T-helper 2 cell treated with Interferon-gamma antibody and Interleukin-4, amounts not matched to agents 100 ng/mL and 5 ng/mL, for 36 hours (primary cell): ENCODE results near the gene THEM5. TPM values are rescaled to one million over a fixed set of nuclear protein-coding genes. Genes with fewer than 3 reads are reported as not detected.
"Not testable (repeated sequence)": the region's sequence is repeated elsewhere in the genome, so short reads cannot be mapped to it uniquely, and the experiment has no call there.

ENCODE experiments used
- intact Hi-C: fragments of 100-400 bp; cut with micrococcal nuclease; formaldehyde crosslinking; loops from one replicate; pipeline ENCODE4 v1.15.1; 2023
- total RNA-seq: library from RNA; stranded (reverse); gene quantifications from 2 replicates; pipeline ENCODE4 v1.2.3, GENCODE V29; 2022

THEM5 gene
- total RNA-seq, 1 donor from 2014 or later, result not detected

GRCh38 chr1:151867765-151868411 lies 14.4 kb upstream of the THEM5 start:
- intact Hi-C loops, result no loop called here

GRCh38 chr1:151867321-151867720 lies 13.8 kb upstream of the THEM5 start:
- intact Hi-C loops, result no loop called here

- intact Hi-C loops, result no loop called here
Observed at GRCh38 chr1:151864411-151864810, 10.9 kb upstream of the THEM5 start.

- intact Hi-C loops, result no loop called here
Observed at GRCh38 chr1:151862604-151863003, 9.1 kb upstream of the THEM5 start.

- intact Hi-C loops, result no loop called here
Observed at GRCh38 chr1:151860504-151861187, 7.1 kb upstream of the THEM5 start.

GRCh38 chr1:151859891-151860293 lies 6.4 kb upstream of the THEM5 start:
- intact Hi-C loops, result no loop called here

- intact Hi-C loops, result no loop called here
Observed at GRCh38 chr1:151858886-151859665, 5.6 kb upstream of the THEM5 start.

GRCh38 chr1:151858030-151858746 lies 4.7 kb upstream of the THEM5 start:
- intact Hi-C loops, result no loop called here

GRCh38 chr1:151855933-151856332 lies 2.4 kb upstream of the THEM5 start:
- intact Hi-C loops, result no loop called here

GRCh38 chr1:151855516-151855915 lies 2.0 kb upstream of the THEM5 start:
- intact Hi-C loops, result not testable (repeated sequence)

- intact Hi-C loops, result no loop called here
Observed at GRCh38 chr1:151854658-151855057, 1.1 kb upstream of the THEM5 start.

GRCh38 chr1:151852733-151853132 lies 779 bp downstream of the THEM5 start:
- intact Hi-C loops, result no loop called here

GRCh38 chr1:151851886-151852285 lies 1.6 kb downstream of the THEM5 start:
- intact Hi-C loops, result no loop called here

GRCh38 chr1:151849871-151850270 lies 3.6 kb downstream of the THEM5 start:
- intact Hi-C loops, result no loop called here

- intact Hi-C loops, result no loop called here
Observed at GRCh38 chr1:151849126-151849525, 4.4 kb downstream of the THEM5 start.

GRCh38 chr1:151847867-151848596 lies 5.5 kb downstream of the THEM5 start:
- intact Hi-C loops, result no loop called here

GRCh38 chr1:151846686-151847237 lies 6.8 kb downstream of the THEM5 start:
- intact Hi-C loops, result no loop called here

- intact Hi-C loops, result no loop called here
Observed at GRCh38 chr1:151846062-151846568, 7.4 kb downstream of the THEM5 start.

GRCh38 chr1:151843398-151843797 lies 10.1 kb downstream of the THEM5 start:
- intact Hi-C loops, result no loop called here

- intact Hi-C loops, result no loop called here
Observed at GRCh38 chr1:151841141-151841540, 12.4 kb downstream of the THEM5 start.
